ENCODE results near the gene SMARCB1. TPM values are rescaled to one million over a fixed set of nuclear protein-coding genes. Genes with fewer than 3 reads are reported as not detected.

Gene SMARCB1
- total and polyA plus RNA-seq, 2 donors (not counting 3 experiments of a cell fraction or from before 2014, with no cell fraction given), result 113 to 148 TPM

DNA sequence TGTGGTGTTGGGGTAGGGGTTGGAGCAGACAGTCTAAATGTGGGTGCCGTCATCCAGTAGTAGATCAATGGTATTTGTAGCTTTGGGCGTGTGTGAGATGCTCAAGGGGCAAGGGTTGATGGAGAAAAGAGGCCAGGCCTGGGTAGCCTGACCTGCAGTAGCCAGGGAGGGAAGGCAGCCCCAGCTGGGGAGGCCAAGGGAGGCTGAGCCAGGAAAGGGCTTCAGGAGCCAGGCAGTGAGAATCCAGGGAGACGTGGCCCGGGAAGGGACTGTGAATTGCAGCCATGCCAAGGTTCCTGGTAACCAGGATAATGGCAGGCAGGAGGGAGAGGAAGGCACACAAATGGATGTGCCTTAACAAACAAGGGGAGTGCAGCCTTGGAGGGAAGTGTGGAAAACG lies 54.5 kb downstream of the SMARCB1 start:
- TF ChIP-seq, protein P1, sequence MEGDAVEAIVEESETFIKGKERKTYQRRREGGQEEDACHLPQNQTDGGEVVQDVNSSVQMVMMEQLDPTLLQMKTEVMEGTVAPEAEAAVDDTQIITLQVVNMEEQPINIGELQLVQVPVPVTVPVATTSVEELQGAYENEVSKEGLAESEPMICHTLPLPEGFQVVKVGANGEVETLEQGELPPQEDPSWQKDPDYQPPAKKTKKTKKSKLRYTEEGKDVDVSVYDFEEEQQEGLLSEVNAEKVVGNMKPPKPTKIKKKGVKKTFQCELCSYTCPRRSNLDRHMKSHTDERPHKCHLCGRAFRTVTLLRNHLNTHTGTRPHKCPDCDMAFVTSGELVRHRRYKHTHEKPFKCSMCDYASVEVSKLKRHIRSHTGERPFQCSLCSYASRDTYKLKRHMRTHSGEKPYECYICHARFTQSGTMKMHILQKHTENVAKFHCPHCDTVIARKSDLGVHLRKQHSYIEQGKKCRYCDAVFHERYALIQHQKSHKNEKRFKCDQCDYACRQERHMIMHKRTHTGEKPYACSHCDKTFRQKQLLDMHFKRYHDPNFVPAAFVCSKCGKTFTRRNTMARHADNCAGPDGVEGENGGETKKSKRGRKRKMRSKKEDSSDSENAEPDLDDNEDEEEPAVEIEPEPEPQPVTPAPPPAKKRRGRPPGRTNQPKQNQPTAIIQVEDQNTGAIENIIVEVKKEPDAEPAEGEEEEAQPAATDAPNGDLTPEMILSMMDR (IDR thresholded peaks at IDR 0.05; ENCODE audit: extremely low read depth in 1 of 2, insufficient read depth in 1 of 2, low read depth in 1 of 2, low read length in 2 of 2), result no peak
- no peak for TF ChIP-seq POLR2A (IDR thresholded peaks at IDR 0.05; ENCODE audit: low read depth, low read length)
- no peak for TF ChIP-seq JUN (IDR thresholded peaks at IDR 0.05; ENCODE audit: borderline replicate concordance, insufficient read depth, insufficient read length, low read depth)
- TF ChIP-seq, protein P2, sequence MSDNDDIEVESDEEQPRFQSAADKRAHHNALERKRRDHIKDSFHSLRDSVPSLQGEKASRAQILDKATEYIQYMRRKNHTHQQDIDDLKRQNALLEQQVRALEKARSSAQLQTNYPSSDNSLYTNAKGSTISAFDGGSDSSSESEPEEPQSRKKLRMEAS (IDR thresholded peaks at IDR 0.05; ENCODE audit: insufficient read depth, insufficient read length), result no peak
- no peak for TF ChIP-seq GATA2 (IDR thresholded peaks at IDR 0.05; ENCODE audit: insufficient read depth, insufficient read length, low read depth, low read length)
- TF ChIP-seq FOS (IDR thresholded peaks at IDR 0.05; ENCODE audit: borderline replicate concordance, insufficient read depth, low read length), result no peak
- no peak for TF ChIP-seq EZH2 (IDR thresholded peaks at IDR 0.05; ENCODE audit: borderline replicate concordance, low read depth, low read length, severe bottlenecking)
- TF ChIP-seq MYC (IDR thresholded peaks at IDR 0.05; ENCODE audit: low read depth, low read length), result no peak
- no peak for TF ChIP-seq POLR2AphosphoS5 (IDR thresholded peaks at IDR 0.05; ENCODE audit: insufficient read depth, low read depth, low read length)
- H3K9me3 ChIP-seq (replicated peaks; ENCODE audit: control insufficient read depth, insufficient read depth, low read length), result no peaks in the 10 kb centered on the region
- H3K79me2 ChIP-seq (ENCODE audit: control insufficient read depth, insufficient read depth, low read length), result no peaks in the 10 kb centered on the region
- no peak overlapping the region for H3K4me2 ChIP-seq (ENCODE audit: insufficient read depth, low read length)
- H3K9me1 ChIP-seq (replicated peaks; ENCODE audit: control insufficient read depth, extremely low read depth, insufficient read depth, low read length), result no peaks in the 10 kb centered on the region
- intact Hi-C loops (cut with micrococcal nuclease), result no loop called here
- dilution Hi-C loops (cut with MboI; ENCODE audit: extremely low pct_ligation_motif_present, low sequenced_read_pairs), result no loop called here
- FAIRE-seq (no peak), DNase-seq (ENCODE audit: low read depth, low spot score) (no peak)
- H3K4me1 ChIP-seq (ENCODE audit: control insufficient read depth, extremely low read depth, insufficient read depth, low read length), result peaks cover 7% of the 10 kb centered on the region
- ChIA-PET CTCF (interaction anchor here (0.9 kb wide), 1 partner anchor 8 kb away, joined by 3 read pairs; no protein-coding TSS in a partner anchor), POLR2A (no interaction called here)
- H3K4me3 ChIP-seq (replicated peaks in 1 of 3; ENCODE audit: insufficient read depth in 1 of 3, low read depth in 1 of 3, low read length in 3 of 3), result no peak overlapping the region
- no peaks in the 10 kb centered on the region for H3K36me3 ChIP-seq (ENCODE audit: control insufficient read depth in 2 of 2, extremely low read depth in 1 of 2, insufficient read depth in 2 of 2, low read length in 2 of 2)
- H3K9ac ChIP-seq (replicated peaks; ENCODE audit: extremely low read depth, insufficient read depth, low read length), result no peak overlapping the region
- H3K27ac ChIP-seq (ENCODE audit: insufficient read depth, low read depth, low read length), result no peak overlapping the region
- BruUV-seq (replicated peaks), result no TSS peak
- H2AFZ ChIP-seq (ENCODE audit: low read depth, low read length), result no peak overlapping the region
- peaks cover 0 to 2% of the 10 kb centered on the region in 2 experiments for H3K27me3 ChIP-seq (ENCODE audit: control insufficient read depth in 2 of 2, insufficient read depth in 2 of 2, low read length in 2 of 2)
- H4K20me1 ChIP-seq (replicated peaks; ENCODE audit: control insufficient read depth, extremely low read depth, insufficient read depth, low read length), result no peaks in the 10 kb centered on the region

All from endothelial cell of umbilical vein (primary cell).